Astrocyte (in vitro differentiated cells and primary cell): ENCODE measurements around the gene TOP1.

Experiments used
- CTCF ChIP-seq: IDR thresholded peaks from 2 replicates; pipeline ENCODE4 v1.5.1; 2011; ENCODE audit warnings: low read depth, mild to moderate bottlenecking, inconsistent platforms, low read length, moderate library complexity; ENCODE audit not compliant: insufficient read depth
- EZH2 ChIP-seq: IDR thresholded peaks from 2 replicates; pipeline ENCODE4 v1.6.1; 2012; ENCODE audit warnings: mild to moderate bottlenecking, low read length, inconsistent platforms; ENCODE audit not compliant: insufficient read depth

DNA sequence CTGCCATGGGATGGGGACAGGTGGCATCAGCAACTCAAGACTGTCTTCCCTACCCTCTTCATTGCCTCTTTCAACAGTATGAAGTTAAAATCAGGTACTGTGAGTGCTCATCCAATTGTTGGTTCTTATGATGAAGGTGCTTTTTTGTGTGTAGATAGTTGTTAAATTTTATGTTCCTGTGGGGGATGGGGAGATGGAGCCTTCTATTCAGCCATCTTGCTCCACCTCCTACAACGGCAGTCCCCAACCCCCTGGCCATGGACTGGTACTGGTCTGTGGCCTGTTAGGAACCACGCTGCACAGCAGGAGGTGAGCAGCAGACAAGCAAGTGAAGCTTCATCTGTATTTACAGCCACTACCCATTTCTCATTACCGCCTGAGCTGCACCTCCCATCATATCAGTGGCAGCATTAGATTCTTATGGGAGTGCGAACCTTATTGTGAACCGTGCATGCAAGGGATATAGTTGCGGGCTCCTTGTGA lies 47.8 kb upstream of the TOP1 start:
- TF ChIP-seq CTCF = no peak
- TF ChIP-seq EZH2 = no peak
